WTC11 (cell line): ENCODE data around the gene RUNX2. TPM values are rescaled to one million over a fixed set of nuclear protein-coding genes. Genes with fewer than 3 reads are reported as not detected.

Experiments used
- ATAC-seq: fragments of 200-7000 bp; cut with Tn5 transposase; 2 replicates; pipeline ENCODE4 v1.10.0; 2021; ENCODE audit warnings: mild to moderate bottlenecking, moderate library complexity
- CTCF ChIA-PET: fragments of 300-600 bp; sonication (Branson Sonifier 250); formaldehyde crosslinking; loops from one replicate; lab custom pipeline; 2021; ENCODE audit warnings: antibody characterized with exemption; lab: Charles Lee
- POLR2A ChIA-PET: fragments of 350-600 bp; sonication (Branson Sonifier 250); formaldehyde crosslinking; loops from one replicate; lab custom pipeline; 2021; ENCODE audit warnings: antibody characterized with exemption; lab: Charles Lee
- DNase-seq: peaks from one replicate; pipeline ENCODE4 v3.0.0; 2021; ENCODE audit warnings: low spot score
- H3K27ac Mint-ChIP-seq: 2 replicates; pipeline ENCODE4 v1.8.0; 2021; ENCODE audit warnings: mixed read lengths
- H3K27me3 Mint-ChIP-seq: 2 replicates; pipeline ENCODE4 v1.8.0; 2021; ENCODE audit warnings: low read depth, mild to moderate bottlenecking, moderate library complexity, mixed read lengths
- H3K36me3 Mint-ChIP-seq: 2 replicates; pipeline ENCODE4 v1.8.0; 2021; ENCODE audit warnings: mixed read lengths
- H3K4me1 Mint-ChIP-seq: 2 replicates; pipeline ENCODE4 v1.8.0; 2022; ENCODE audit warnings: mixed read lengths
- H3K4me3 Mint-ChIP-seq: 2 replicates; pipeline ENCODE4 v1.8.0; 2021; ENCODE audit warnings: mild to moderate bottlenecking, moderate library complexity, mixed read lengths
- H3K9me3 Mint-ChIP-seq: 2 replicates; pipeline ENCODE4 v1.8.0; 2021; ENCODE audit warnings: mixed read lengths
- ARID4B ChIP-seq: sonication (generic); formaldehyde crosslinking; IDR thresholded peaks from 2 replicates; pipeline ENCODE4 v1.8.0; 2023; ENCODE audit warnings: missing genetic modification reagents, mild to moderate bottlenecking, borderline replicate concordance
- ATF1 ChIP-seq: sonication (generic); formaldehyde crosslinking; IDR thresholded peaks from 2 replicates; pipeline ENCODE4 v1.8.1; 2023; ENCODE audit warnings: mild to moderate bottlenecking, moderate library complexity, missing genetic modification reagents
- ATF6 ChIP-seq: sonication (generic); formaldehyde crosslinking; IDR thresholded peaks from 2 replicates; pipeline ENCODE4 v1.8.1; 2023; ENCODE audit warnings: mild to moderate bottlenecking, missing genetic modification reagents
- CBFB ChIP-seq: sonication (generic); formaldehyde crosslinking; IDR thresholded peaks from 2 replicates; pipeline ENCODE4 v1.8.1; 2022; ENCODE audit warnings: mild to moderate bottlenecking, low read depth, missing genetic modification reagents
- CDX4 ChIP-seq: fragments of 250-450 bp; sonication (Bioruptor Pico); IDR thresholded peaks from 2 replicates; pipeline ENCODE4 v1.9.0; 2021; ENCODE audit warnings: moderate library complexity, mild to moderate bottlenecking, inconsistent platforms, borderline replicate concordance
- ERG ChIP-seq: fragments of 250-450 bp; sonication (Bioruptor Pico); IDR thresholded peaks from 2 replicates; pipeline ENCODE4 v1.8.0; 2021; ENCODE audit warnings: mild to moderate bottlenecking
- FOXP4 ChIP-seq: sonication (generic); formaldehyde crosslinking; IDR thresholded peaks from 2 replicates; pipeline ENCODE4 v1.8.0; 2022; ENCODE audit warnings: mild to moderate bottlenecking, missing genetic modification reagents
- GABPB1 ChIP-seq: sonication (generic); formaldehyde crosslinking; IDR thresholded peaks from 2 replicates; pipeline ENCODE4 v1.8.1; 2023; ENCODE audit warnings: mild to moderate bottlenecking, missing genetic modification reagents
- HMGA2 ChIP-seq: fragments of 250-450 bp; sonication (Bioruptor Pico); IDR thresholded peaks from 2 replicates; pipeline ENCODE4 v1.4.0; 2021; ENCODE audit warnings: mild to moderate bottlenecking, moderate library complexity
- IRF2 ChIP-seq: sonication (generic); formaldehyde crosslinking; IDR thresholded peaks from 2 replicates; pipeline ENCODE4 v1.8.0; 2022; ENCODE audit warnings: low read depth, missing genetic modification reagents, borderline replicate concordance
- OVOL2 ChIP-seq: fragments of 250-450 bp; sonication (Bioruptor Pico); IDR thresholded peaks from 2 replicates; pipeline ENCODE4 v1.9.0; 2021; ENCODE audit warnings: mild to moderate bottlenecking, borderline replicate concordance
- SOX15 ChIP-seq: fragments of 250-450 bp; sonication (Bioruptor Pico); IDR thresholded peaks from 2 replicates; pipeline ENCODE4 v1.9.0; 2021; ENCODE audit warnings: mild to moderate bottlenecking
- STAT6 ChIP-seq: sonication (generic); formaldehyde crosslinking; conservative IDR thresholded peaks from 2 replicates; pipeline ENCODE4 v1.8.1; 2023; ENCODE audit warnings: mild to moderate bottlenecking, low read depth, missing genetic modification reagents, moderate library complexity
- TCF7 ChIP-seq: sonication (generic); formaldehyde crosslinking; IDR thresholded peaks from 2 replicates; pipeline ENCODE4 v1.8.0; 2022; ENCODE audit warnings: mild to moderate bottlenecking, low read depth, missing genetic modification reagents, moderate library complexity
- TEAD4 ChIP-seq: sonication (generic); formaldehyde crosslinking; IDR thresholded peaks from 2 replicates; pipeline ENCODE4 v1.8.0; 2022; ENCODE audit warnings: mild to moderate bottlenecking, missing genetic modification reagents
- USF1 ChIP-seq: sonication (generic); formaldehyde crosslinking; IDR thresholded peaks from 2 replicates; pipeline ENCODE4 v1.8.0; 2022; ENCODE audit warnings: mild to moderate bottlenecking, missing genetic modification reagents
- ZNF317 ChIP-seq: sonication (generic); formaldehyde crosslinking; IDR thresholded peaks from 2 replicates; pipeline ENCODE4 v1.8.1; 2023; ENCODE audit warnings: low read depth, mild to moderate bottlenecking, moderate library complexity, missing genetic modification reagents, borderline replicate concordance
- ZNF416 ChIP-seq: fragments of 250-450 bp; sonication (Bioruptor Pico); IDR thresholded peaks from 2 replicates; pipeline ENCODE4 v1.9.0; 2021; ENCODE audit warnings: mild to moderate bottlenecking, inconsistent platforms
- ZNF512 ChIP-seq: sonication (generic); formaldehyde crosslinking; IDR thresholded peaks from 2 replicates; pipeline ENCODE4 v1.8.1; 2022; ENCODE audit warnings: missing genetic modification reagents, borderline replicate concordance
- ZNF671 ChIP-seq: fragments of 250-450 bp; sonication (Bioruptor Pico); IDR thresholded peaks from 2 replicates; pipeline ENCODE4 v1.8.0; 2021; ENCODE audit warnings: mild to moderate bottlenecking
- total RNA-seq: library from RNA; stranded (reverse); gene quantifications from 3 replicates; pipeline ENCODE4 v1.2.3, GENCODE V29; 2021

The RUNX2 gene
- total RNA-seq, 1 experiment from 2014 or later, result 0.28 TPM

GRCh38 chr6:45698046-45698445 is 369.9 kb downstream of the RUNX2 start:
- H3K36me3 Mint-ChIP-seq, result no peaks in the 10 kb centered on the region
- no peaks in the 10 kb centered on the region for H3K27me3 Mint-ChIP-seq
- CTCF ChIA-PET, result interaction anchor here (1.8 kb wide), 1 partner anchor 197 kb away, joined by 5 read pairs; no protein-coding TSS in a partner anchor
- ATAC-seq, result no peak
- H3K4me1 Mint-ChIP-seq, result no peaks in the 10 kb centered on the region
- no peak for TF ChIP-seq HMGA2 (CRISPR knock-in tag)
- no peak for TF ChIP-seq ATF1 (CRISPR knock-in tag)
- no peak for TF ChIP-seq OVOL2
- TF ChIP-seq ZNF416 (CRISPR knock-in tag), result no peak
- TF ChIP-seq TEAD4, result no peak
- TF ChIP-seq IRF2 (CRISPR knock-in tag), result no peak
- TF ChIP-seq USF1 (CRISPR knock-in tag), result no peak
- no peak for TF ChIP-seq SOX15 (CRISPR knock-in tag)
- TF ChIP-seq GABPB1 (CRISPR knock-in tag), result no peak
- TF ChIP-seq TCF7, result no peak
- TF ChIP-seq ZNF512, result no peak
- TF ChIP-seq ZNF671, result no peak
- H3K9me3 Mint-ChIP-seq, result no peaks in the 10 kb centered on the region; the same call in 1 of the 2 replicates
- POLR2A ChIA-PET, result no interaction called here
- H3K4me3 Mint-ChIP-seq, result no peak overlapping the region
- no peak overlapping the region for H3K27ac Mint-ChIP-seq
- no peak for DNase-seq

- ChIA-PET CTCF (no interaction called here), POLR2A (no interaction called here)
- no peak for ATAC-seq
- no peak for TF ChIP-seq ATF1 (CRISPR knock-in tag)
- TF ChIP-seq HMGA2 (CRISPR knock-in tag), result no peak
- TF ChIP-seq ARID4B (CRISPR knock-in tag), result no peak
- no peak for TF ChIP-seq ZNF671
- TF ChIP-seq ATF6, result no peak
- TF ChIP-seq CDX4, result no peak
- no peak for TF ChIP-seq FOXP4 (CRISPR knock-in tag)
- TF ChIP-seq STAT6, result no peak
- no peak for TF ChIP-seq ZNF317
- TF ChIP-seq ERG (CRISPR knock-in tag), result no peak
- TF ChIP-seq CBFB (CRISPR knock-in tag), result no peak
These were observed 371.5 kb downstream of the RUNX2 start for GRCh38 chr6:45699663-45700062.

More at GRCh38 chr6:45699663-45700062, 371.5 kb downstream of the RUNX2 start:
- H3K36me3 Mint-ChIP-seq, result no peaks in the 10 kb centered on the region
- no peaks in the 10 kb centered on the region; the same call in 1 of the 2 replicates for H3K9me3 Mint-ChIP-seq
- H3K4me1 Mint-ChIP-seq, result no peaks in the 10 kb centered on the region
- no peak for DNase-seq
- no peaks in the 10 kb centered on the region for H3K27me3 Mint-ChIP-seq
- no peak overlapping the region for H3K4me3 Mint-ChIP-seq
- H3K27ac Mint-ChIP-seq, result no peak overlapping the region
